Pancreas (tissue), 10 donors: ENCODE measurements around the gene BTF3L4. TPM values are rescaled to one million over a fixed set of nuclear protein-coding genes. Genes with fewer than 3 reads are reported as not detected.

ENCODE experiments used
- ATAC-seq, 4 donors: fragments of 200-7000 bp; cut with Tn5 transposase; one replicate each; pipeline versions ENCODE4 v1.8.0 to v1.9.1; 2020; ENCODE audit warnings: mild to moderate bottlenecking in 4 of 4, moderate library complexity in 4 of 4
- DNase-seq, 6 donors: peaks; one replicate each; pipeline ENCODE4 v3.0.0-alpha.2; 2020
- FAIRE-seq: peaks from 2 replicates; lab custom pipeline; 2012; peaks lifted over from hg19 to GRCh38; lab: Jason Lieb, UNC
- H3K27ac ChIP-seq, 4 donors: fragments of 200-600 bp; sonication (generic); 1 replicate in 3 of 4; 2 replicates in 1 of 4; pipeline versions ENCODE4 v1.5.0 to v1.8.0; 2020
- H3K27me3 ChIP-seq, 4 donors: fragments of 200-600 bp; one replicate each; pipeline ENCODE4 v1.8.0; 2021
- H3K36me3 ChIP-seq, 3 donors: fragments of 200-600 bp; sonication (generic) in 1 of 3; one replicate each; pipeline versions ENCODE4 v1.5.0 to v1.8.0; 2020 to 2021
- H3K4me1 ChIP-seq, 3 donors: fragments of 200-600 bp; one replicate each; pipeline ENCODE4 v1.8.0; 2021
- H3K4me3 ChIP-seq, 4 donors: fragments of 200-600 bp; sonication (generic) in 2 of 4; one replicate each; pipeline versions ENCODE4 v1.5.0 to v1.8.0; 2020 to 2021
- H3K9me3 ChIP-seq, 4 donors: fragments of 200-600 bp; one replicate each; pipeline ENCODE4 v1.8.0; 2021
- WGBS, 2 donors: extraction: QIAGEN DNeasy Blood & Tissue Kit; methylation state at CpG; one replicate each; pipeline ENCODE4 v1.1.7; 2013; 5-methylcytosine and 5-hydroxymethylcytosine counted together
- intact Hi-C, 3 donors: fragments of 100-400 bp; cut with DNase I; formaldehyde crosslinking; loops; one replicate each; pipeline versions ENCODE4 v1.11.1 to v1.14.2; 2022
- polyA plus RNA-seq, 2 donors: library from polyadenylated mRNA; stranded (reverse); fragments of 200-250 nt; gene quantifications; one replicate each; pipeline ENCODE4 v1.2.3, GENCODE V29; 2013
- total RNA-seq, 6 donors: library from RNA; stranded (reverse); fragmentation: NEBNext Ultra II Directional in 4 of 6; extraction: Animal tissue kit (Norgen Biotek cat#: 25700) in 4 of 6; gene quantifications; one replicate each; pipeline versions ENCODE4 v1.2.1 to v1.2.4, GENCODE V29; 2021 to 2023
- TF ChIP-seq, protein P1 (sequence below), 4 donors: fragments of 200-600 bp; sonication (generic) in 3 of 4; IDR thresholded peaks; one replicate each; pipeline versions ENCODE4 v1.5.0 to v1.8.0; 2021; ENCODE audit warnings: antibody characterized with exemption in 4 of 4
- donor health status: healthy with polysubstance abuse.
- donor health status: DM: no; HTN: no; CAD: no; lungs with moderate emphysema.
- donor health status: DM: no; HTN: no; CAD: no.
- donor health status: control.
- donor health status: control.
- donor health status: Bipolar disorder and iron deficiency.
- donor health status: DM: yes; HTN: yes; CAD: no.
- donor health status: DM: no; HTN: no; CAD: no.
- donor health status: DM: no; HTN: no; CAD: no.
- donor health status: DM: yes; HTN: yes; CAD: no.

BTF3L4 gene
- total and polyA plus RNA-seq, 8 donors = 15.8 to 29.7 (median 23.4) TPM

DNA sequence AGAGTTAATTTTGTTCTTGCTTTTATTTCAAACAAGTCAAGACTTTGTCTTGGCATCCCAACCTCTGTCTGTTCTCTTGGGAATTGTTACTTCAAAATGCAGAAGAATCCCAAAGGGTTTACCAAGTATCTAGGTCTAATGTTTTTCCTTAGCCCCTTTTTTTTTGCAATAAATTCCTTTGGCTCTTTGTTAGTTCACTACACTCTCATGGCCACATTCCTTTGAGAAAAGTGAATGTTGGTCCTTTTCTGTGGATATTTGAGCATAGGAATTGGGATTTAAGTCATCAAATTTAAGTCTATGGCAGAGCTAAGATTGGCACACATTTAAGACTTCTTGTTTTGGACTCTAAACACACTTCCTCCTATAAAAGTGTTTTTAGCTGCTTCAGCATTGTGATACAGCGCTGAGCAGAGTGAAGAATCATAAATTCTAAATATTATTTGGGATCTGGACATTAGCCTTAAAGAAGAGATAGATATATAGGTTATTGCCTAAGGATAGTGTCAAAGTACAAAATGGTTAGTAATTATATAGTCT lies 1.9 kb downstream of the BTF3L4 start:
- intact Hi-C loops = no loop called here
- Histone ChIP-seq H3K36me3 (no peaks in the 10 kb centered on the region), H3K9me3 (no peaks in the 10 kb centered on the region), H3K27ac (no peak overlapping the region), H3K4me3 (peak overlapping the region in 1 of 4 donors; percentile 95), H3K27me3 (no peaks in the 10 kb centered on the region), H3K4me1 (peaks cover 14 to 40% (median 28%) of the 10 kb centered on the region in 3 donors)
- FAIRE-seq (no peak), DNase-seq (no peak), ATAC-seq (no peak)
- TF ChIP-seq, protein P1, sequence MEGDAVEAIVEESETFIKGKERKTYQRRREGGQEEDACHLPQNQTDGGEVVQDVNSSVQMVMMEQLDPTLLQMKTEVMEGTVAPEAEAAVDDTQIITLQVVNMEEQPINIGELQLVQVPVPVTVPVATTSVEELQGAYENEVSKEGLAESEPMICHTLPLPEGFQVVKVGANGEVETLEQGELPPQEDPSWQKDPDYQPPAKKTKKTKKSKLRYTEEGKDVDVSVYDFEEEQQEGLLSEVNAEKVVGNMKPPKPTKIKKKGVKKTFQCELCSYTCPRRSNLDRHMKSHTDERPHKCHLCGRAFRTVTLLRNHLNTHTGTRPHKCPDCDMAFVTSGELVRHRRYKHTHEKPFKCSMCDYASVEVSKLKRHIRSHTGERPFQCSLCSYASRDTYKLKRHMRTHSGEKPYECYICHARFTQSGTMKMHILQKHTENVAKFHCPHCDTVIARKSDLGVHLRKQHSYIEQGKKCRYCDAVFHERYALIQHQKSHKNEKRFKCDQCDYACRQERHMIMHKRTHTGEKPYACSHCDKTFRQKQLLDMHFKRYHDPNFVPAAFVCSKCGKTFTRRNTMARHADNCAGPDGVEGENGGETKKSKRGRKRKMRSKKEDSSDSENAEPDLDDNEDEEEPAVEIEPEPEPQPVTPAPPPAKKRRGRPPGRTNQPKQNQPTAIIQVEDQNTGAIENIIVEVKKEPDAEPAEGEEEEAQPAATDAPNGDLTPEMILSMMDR (IDR thresholded peaks at IDR 0.05) = no peak
- 88 to 97% methylated on average over 1 of the region's 1 CpG for WGBS, 2 donors

DNA sequence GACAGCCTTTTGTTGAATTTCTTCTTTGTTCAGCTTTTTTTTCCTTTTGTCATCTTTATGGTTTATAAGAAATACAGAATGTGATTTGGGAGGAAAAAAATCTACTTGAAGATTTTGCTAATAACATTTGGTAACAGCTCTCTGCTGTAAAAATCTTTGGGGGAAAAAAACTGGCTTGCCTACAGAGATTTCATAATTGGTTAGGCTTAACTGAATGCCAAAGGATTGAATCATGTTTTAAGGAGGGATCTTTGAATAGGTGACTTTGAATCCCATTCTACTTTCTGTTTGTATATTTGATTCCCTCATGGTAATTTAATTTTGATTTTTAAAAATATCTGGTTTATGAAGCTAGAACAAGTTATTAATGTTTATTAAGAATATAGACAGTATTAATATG lies 3.2 kb downstream of the BTF3L4 start:
- no peaks in the 10 kb centered on the region for H3K27me3 ChIP-seq
- ATAC-seq = no peak
- FAIRE-seq = no peak
- DNase-seq = no peak
- H3K36me3 ChIP-seq = no peaks in the 10 kb centered on the region
- H3K4me3 ChIP-seq = no peak overlapping the region
- H3K9me3 ChIP-seq = no peaks in the 10 kb centered on the region
- H3K27ac ChIP-seq = no peak overlapping the region
- TF ChIP-seq, protein P1 (IDR thresholded peaks at IDR 0.05) = no peak
- intact Hi-C loops = no loop called here
- peaks cover 14 to 31% (median 22%) of the 10 kb centered on the region in 3 donors for H3K4me1 ChIP-seq

DNA sequence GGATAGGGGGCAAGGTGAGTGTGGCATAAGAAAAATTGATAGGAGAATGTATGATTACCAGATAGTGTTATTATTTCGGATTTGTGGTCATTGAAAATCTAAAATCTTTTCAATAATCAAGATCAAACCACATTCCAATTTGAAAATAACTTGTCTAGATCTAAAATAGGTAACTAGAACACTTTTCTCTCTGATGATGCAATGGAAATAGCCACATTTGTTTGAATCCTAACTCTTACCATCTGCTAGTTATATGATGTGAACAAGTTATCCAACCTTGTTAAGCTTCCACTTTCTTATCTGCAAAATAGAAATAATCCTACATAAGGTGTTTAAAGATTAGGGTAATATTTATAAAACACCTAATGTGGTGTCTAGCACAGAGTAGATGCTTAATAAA lies 3.8 kb downstream of the BTF3L4 start:
- H3K9me3 ChIP-seq = no peaks in the 10 kb centered on the region
- H3K27ac ChIP-seq = no peak overlapping the region
- no peak for ATAC-seq
- WGBS, 2 donors = 72 to 89% methylated on average over 1 of the region's 1 CpG
- peaks cover 16 to 31% (median 22%) of the 10 kb centered on the region in 3 donors for H3K4me1 ChIP-seq
- H3K36me3 ChIP-seq = peaks cover 0 to 4% (median 0%) of the 10 kb centered on the region in 3 donors
- TF ChIP-seq, protein P1 (IDR thresholded peaks at IDR 0.05) = no peak
- no peaks in the 10 kb centered on the region for H3K27me3 ChIP-seq
- FAIRE-seq = no peak
- intact Hi-C loops = no loop called here
- no peak overlapping the region for H3K4me3 ChIP-seq
- DNase-seq = no peak

DNA sequence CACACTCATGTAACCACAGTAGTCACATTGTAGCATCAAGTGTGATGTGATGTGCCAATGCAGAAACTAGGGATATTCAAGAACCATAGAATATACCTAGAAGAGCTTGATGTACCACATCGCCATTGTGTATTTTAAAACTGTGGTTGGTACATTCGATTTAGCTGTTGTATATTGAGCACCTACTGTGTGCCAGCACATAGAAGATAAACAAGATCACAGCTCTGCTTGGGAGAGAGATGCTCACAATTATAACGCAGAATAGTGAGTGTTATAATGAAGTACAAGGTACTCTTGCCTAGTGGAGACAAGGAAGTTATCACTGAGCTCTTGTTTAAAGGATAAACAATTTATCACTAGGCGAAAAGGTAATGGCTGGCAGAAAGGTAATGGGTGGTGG lies 4.7 kb downstream of the BTF3L4 start:
- TF ChIP-seq, protein P1 (IDR thresholded peaks at IDR 0.05) = no peak
- intact Hi-C loops = no loop called here
- H3K9me3 ChIP-seq = no peaks in the 10 kb centered on the region
- DNase-seq = no peak
- peaks cover 0 to 12% (median 0%) of the 10 kb centered on the region in 3 donors for H3K36me3 ChIP-seq
- H3K27ac ChIP-seq = no peak overlapping the region
- FAIRE-seq = no peak
- WGBS, 2 donors = 93 to 95% methylated on average over 4 of the region's 4 CpGs
- no peak overlapping the region for H3K4me3 ChIP-seq
- no peak for ATAC-seq
- H3K27me3 ChIP-seq = no peaks in the 10 kb centered on the region
- H3K4me1 ChIP-seq = peaks cover 16 to 31% (median 22%) of the 10 kb centered on the region in 3 donors

DNA sequence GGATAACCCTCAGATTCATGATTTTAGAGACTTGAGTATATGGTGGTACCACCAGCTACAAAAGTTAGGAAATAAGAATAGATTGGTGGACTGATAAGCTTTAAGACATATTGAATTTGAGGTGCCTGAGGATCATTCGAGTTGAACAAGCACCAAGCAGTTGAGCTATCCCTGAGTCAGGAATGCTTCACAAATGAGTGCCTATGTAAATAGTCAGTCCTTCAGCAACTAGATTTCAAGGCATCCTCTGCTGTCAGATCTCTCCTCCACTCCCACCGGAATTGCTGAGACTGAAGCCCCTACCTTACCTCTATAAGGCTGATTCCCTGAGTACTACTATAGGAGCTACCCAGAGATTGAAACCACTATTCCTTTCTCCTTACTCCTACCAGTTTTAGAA lies 7.1 kb downstream of the BTF3L4 start:
- 85 to 88% methylated on average over 2 of the region's 2 CpGs for WGBS, 2 donors
- peaks cover 0 to 19% (median 11%) of the 10 kb centered on the region in 3 donors for H3K36me3 ChIP-seq

More for the DNA sequence above, 7.1 kb downstream of the BTF3L4 start:
- no peak for ATAC-seq
- no peaks in the 10 kb centered on the region for H3K27me3 ChIP-seq
- no peak for FAIRE-seq
- H3K27ac ChIP-seq = no peak overlapping the region
- no peaks in the 10 kb centered on the region for H3K9me3 ChIP-seq
- TF ChIP-seq, protein P1 (IDR thresholded peaks at IDR 0.05) = no peak
- H3K4me3 ChIP-seq = no peak overlapping the region
- intact Hi-C loops = no loop called here
- DNase-seq = no peak
- peaks cover 11 to 18% (median 16%) of the 10 kb centered on the region in 3 donors for H3K4me1 ChIP-seq
